Measurements from ENCODE around the gene FAM3A. TPM values are rescaled to one million over a fixed set of nuclear protein-coding genes. Genes with fewer than 3 reads are reported as not detected.

Gene FAM3A
- total and polyA plus RNA-seq, 10 donors: 29.1 to 54.5 (median 35.0) TPM

DNA sequence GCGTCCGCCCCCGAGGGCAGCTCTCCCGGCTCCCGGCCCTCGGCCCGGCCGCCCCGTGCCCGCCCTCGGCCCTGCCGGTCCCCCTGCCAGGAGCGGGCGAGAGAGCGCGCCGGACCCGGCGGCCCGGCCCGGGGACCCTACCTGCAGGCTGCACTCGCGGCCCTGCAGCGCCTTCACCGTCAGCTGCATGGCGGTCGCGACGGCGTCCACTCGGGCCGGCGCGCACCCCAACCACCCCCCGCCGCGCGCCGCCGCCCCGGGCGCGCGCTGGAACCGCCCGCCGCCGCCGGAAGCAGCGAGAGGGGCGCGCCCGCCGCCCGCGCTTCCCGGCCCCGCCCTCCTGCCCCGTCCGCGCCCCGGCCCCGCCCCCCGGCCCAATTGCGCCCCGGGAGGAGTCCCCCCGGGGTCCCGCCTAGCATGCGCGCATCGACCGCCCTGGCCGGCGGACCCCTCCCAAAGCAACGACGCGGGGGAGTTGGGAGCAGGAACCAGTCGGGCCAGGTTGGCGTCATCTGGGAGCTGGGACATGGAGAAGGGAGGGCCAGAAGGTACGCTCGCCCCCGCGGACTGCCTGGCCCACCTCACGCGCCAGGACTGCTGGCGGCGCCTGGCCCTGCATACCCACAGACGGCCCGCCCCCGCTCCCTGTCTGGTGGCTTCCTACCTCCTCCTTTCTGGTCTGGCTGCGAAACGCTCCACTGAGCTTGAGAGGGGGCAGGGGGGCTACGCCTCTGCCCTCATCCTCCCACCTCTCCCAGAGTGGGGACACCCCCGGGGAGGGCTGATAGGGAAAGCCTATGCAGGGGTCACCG is 29.4 kb downstream of the FAM3A start, which contains the start of gene UBL4A:
TSS of gene UBL4A (minus strand) at position 220 of the 812 bp plus-strand sequence. CDS start at position 189, 31 bp downstream.
- DNase-seq: peak; percentile 88
- TF ChIP-seq, protein P1, sequence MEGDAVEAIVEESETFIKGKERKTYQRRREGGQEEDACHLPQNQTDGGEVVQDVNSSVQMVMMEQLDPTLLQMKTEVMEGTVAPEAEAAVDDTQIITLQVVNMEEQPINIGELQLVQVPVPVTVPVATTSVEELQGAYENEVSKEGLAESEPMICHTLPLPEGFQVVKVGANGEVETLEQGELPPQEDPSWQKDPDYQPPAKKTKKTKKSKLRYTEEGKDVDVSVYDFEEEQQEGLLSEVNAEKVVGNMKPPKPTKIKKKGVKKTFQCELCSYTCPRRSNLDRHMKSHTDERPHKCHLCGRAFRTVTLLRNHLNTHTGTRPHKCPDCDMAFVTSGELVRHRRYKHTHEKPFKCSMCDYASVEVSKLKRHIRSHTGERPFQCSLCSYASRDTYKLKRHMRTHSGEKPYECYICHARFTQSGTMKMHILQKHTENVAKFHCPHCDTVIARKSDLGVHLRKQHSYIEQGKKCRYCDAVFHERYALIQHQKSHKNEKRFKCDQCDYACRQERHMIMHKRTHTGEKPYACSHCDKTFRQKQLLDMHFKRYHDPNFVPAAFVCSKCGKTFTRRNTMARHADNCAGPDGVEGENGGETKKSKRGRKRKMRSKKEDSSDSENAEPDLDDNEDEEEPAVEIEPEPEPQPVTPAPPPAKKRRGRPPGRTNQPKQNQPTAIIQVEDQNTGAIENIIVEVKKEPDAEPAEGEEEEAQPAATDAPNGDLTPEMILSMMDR (IDR thresholded peaks at IDR 0.05 in 8 of 11, conservative IDR thresholded peaks at IDR 0.05 in 3 of 11): no peak
- TF ChIP-seq POLR2AphosphoS5 (IDR thresholded peaks at IDR 0.05) (peak; percentile 47 to 64 (median 51)), POLR2A (IDR thresholded peaks at IDR 0.05) (no peak)
- intact Hi-C loops (cut with DNase I; ENCODE audit: low total_unique reads): no loop called here
- Histone ChIP-seq H3K36me3 (peaks cover 0 to 36% (median 0%) of the 10 kb centered on the region in 6 donors), H3K9me3 (no peaks in the 10 kb centered on the region), H3K27ac (peak within 1 kb of the TSS; percentile 65 to 92 (median 86)), H3K4me1 (peaks cover 0 to 63% (median 39%) of the 10 kb centered on the region in 6 donors), H3K4me3 (peak within 1 kb of the TSS; percentile 62 to 91 (median 72)), H3K27me3 (replicated peaks in 1 of 7) (no peaks in the 10 kb centered on the region)
- WGBS, 5 donors: 1 to 54% (median 5%) methylated on average over 3 to 95 of the region's 95 CpGs

DNA sequence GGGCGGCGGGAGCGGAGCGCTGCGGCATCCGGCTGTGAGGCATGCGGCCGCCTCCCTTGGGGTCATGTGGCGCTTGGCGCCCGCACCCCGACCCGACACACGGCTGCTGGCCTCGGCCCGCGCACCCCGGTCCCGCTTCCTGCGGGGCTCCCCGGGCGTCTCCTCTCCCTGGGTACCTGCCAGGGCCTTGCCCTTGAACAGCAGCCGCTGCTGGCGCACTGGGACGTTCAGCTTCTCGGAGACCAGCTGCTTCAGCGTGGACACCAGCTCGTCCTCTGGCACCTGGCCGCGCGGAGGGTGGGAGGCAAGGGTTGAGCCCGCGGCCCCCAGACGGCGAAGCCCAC is 30.0 kb downstream of the FAM3A start:
- no peak for TF ChIP-seq POLR2A (IDR thresholded peaks at IDR 0.05)
- TF ChIP-seq POLR2AphosphoS5 (IDR thresholded peaks at IDR 0.05): peak in 2 of 3 donors; percentile 18 to 56
- TF ChIP-seq, protein P1 (IDR thresholded peaks at IDR 0.05 in 8 of 11, conservative IDR thresholded peaks at IDR 0.05 in 3 of 11): no peak
- Histone ChIP-seq H3K27me3 (replicated peaks in 1 of 7) (no peaks in the 10 kb centered on the region), H3K4me3 (peak overlapping the region; percentile 62 to 91 (median 72)), H3K9me3 (no peaks in the 10 kb centered on the region), H3K4me1 (peaks cover 0 to 57% (median 39%) of the 10 kb centered on the region in 6 donors), H3K36me3 (peaks cover 0 to 36% (median 0%) of the 10 kb centered on the region in 6 donors), H3K27ac (peak overlapping the region; percentile 63 to 92 (median 86))
- 0 to 57% (median 18%) methylated on average over 2 to 35 of the region's 35 CpGs; no CpG with 5 or more reads in 1 of the 5 donors for WGBS, 5 donors
- intact Hi-C loops (cut with DNase I; ENCODE audit: low total_unique reads): no loop called here
- peak; percentile 87 for DNase-seq

DNA sequence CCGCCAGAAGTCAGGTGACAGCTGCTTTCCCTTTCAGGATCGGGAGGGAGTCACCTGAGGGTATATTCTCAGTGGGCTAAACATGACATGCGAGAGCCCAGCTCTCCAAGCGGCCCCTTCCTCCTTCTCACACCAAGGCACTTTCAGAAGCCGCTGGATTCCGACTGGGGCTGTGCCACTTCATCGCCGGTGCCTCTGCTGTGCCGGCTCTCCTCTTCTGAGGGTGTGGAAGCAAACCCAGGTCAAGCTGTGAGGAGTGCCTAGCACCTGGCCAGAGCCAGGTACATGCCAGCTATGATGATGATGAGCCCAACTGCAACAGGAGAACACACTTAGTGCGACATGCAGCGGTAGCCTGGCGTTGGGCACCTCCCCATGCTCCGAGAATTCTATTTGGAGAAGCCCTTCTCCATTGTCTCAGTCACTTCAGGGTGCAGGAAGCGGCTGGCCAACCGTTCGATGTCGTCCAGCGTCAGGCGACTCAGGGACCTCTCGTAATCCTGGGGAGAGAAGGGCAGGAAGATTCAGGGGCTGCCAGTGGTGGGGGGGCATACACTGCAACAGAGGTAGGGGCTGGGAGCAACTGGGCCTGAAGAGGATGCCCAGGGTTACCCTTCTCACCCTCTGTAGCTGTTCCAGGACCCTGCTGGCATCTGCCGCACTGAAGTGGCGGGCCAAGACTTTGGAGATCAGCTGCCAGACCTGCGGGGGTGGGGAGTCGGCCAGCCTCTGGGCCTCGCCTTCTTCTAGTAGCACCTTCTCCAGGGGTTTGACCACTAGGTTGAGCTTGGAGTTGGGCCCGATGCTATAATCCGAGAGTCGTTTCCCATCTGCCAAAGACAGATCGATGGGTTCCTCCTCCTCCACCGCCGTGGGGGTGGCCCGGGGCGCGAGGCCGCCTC is 30.6 kb downstream of the FAM3A start:
- H3K4me3 ChIP-seq: peak overlapping the region; percentile 62 to 91 (median 72)
- peak overlapping the region; percentile 63 to 92 (median 86) for H3K27ac ChIP-seq
- no peak for TF ChIP-seq POLR2AphosphoS5 (IDR thresholded peaks at IDR 0.05)
- no peak for TF ChIP-seq POLR2A (IDR thresholded peaks at IDR 0.05)
- TF ChIP-seq, protein P1 (IDR thresholded peaks at IDR 0.05 in 8 of 11, conservative IDR thresholded peaks at IDR 0.05 in 3 of 11): no peak

More for the DNA sequence above, 30.6 kb downstream of the FAM3A start:
- peaks cover 0 to 36% (median 0%) of the 10 kb centered on the region in 6 donors for H3K36me3 ChIP-seq
- no peaks in the 10 kb centered on the region for H3K27me3 ChIP-seq (replicated peaks in 1 of 7)
- H3K4me1 ChIP-seq: peaks cover 0 to 56% (median 39%) of the 10 kb centered on the region in 6 donors
- no peaks in the 10 kb centered on the region for H3K9me3 ChIP-seq
- 46 to 92% (median 62%) methylated on average over 2 to 35 of the region's 35 CpGs for WGBS, 5 donors
- peak; percentile 72 for DNase-seq
- intact Hi-C loops (cut with DNase I; ENCODE audit: low total_unique reads): no loop called here

Data from spleen (tissue), 11 donors.